MM.1S (cell line): ENCODE data around the gene KCNK4.
"Not testable (repeated sequence)": the region's sequence is repeated elsewhere in the genome, so short reads cannot be mapped to it uniquely, and the experiment has no call there.

ENCODE experiments used
- EZH2 ChIP-seq: fragments of 300-600 bp; sonication (generic); optimal IDR thresholded peaks from 2 replicates; pipeline ENCODE3; 2017; ENCODE audit warnings: low read depth, mild to moderate bottlenecking, antibody characterized with exemption, low read length, mixed read lengths
- TF ChIP-seq, protein P1 (sequence below): fragments of 300-600 bp; sonication (generic); IDR thresholded peaks from 2 replicates; pipeline ENCODE4 v1.5.1; 2016; ENCODE audit warnings: antibody characterized with exemption, low read length, mixed read lengths

DNA sequence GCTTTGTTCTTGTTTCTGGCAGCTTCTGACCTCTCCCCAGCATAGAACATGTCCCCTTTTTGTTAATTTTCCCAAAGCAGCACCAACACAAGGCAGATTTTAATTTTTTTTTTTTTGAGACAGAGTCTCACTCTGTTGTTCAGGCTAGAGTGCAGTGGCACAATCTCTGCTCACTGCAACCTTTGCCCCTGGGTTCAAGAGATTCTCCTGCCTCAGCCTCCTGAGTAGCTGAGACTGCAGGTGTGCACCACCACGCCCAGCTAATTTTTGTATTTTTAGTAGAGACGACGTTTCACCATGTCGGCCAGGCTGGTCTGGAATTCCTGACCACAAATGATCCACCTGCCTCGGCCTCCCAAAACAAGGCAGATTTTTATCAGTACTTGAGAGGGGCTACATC lies 16.7 kb downstream of the KCNK4 start:
- TF ChIP-seq, protein P1, sequence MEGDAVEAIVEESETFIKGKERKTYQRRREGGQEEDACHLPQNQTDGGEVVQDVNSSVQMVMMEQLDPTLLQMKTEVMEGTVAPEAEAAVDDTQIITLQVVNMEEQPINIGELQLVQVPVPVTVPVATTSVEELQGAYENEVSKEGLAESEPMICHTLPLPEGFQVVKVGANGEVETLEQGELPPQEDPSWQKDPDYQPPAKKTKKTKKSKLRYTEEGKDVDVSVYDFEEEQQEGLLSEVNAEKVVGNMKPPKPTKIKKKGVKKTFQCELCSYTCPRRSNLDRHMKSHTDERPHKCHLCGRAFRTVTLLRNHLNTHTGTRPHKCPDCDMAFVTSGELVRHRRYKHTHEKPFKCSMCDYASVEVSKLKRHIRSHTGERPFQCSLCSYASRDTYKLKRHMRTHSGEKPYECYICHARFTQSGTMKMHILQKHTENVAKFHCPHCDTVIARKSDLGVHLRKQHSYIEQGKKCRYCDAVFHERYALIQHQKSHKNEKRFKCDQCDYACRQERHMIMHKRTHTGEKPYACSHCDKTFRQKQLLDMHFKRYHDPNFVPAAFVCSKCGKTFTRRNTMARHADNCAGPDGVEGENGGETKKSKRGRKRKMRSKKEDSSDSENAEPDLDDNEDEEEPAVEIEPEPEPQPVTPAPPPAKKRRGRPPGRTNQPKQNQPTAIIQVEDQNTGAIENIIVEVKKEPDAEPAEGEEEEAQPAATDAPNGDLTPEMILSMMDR, result not testable (repeated sequence)
- TF ChIP-seq EZH2, result not testable (repeated sequence)
